ENCODE measurements around the gene RNASE12. TPM values are rescaled to one million over a fixed set of nuclear protein-coding genes. Genes with fewer than 3 reads are reported as not detected.

The RNASE12 gene
- total RNA-seq, 1 donor from 2014 or later = not detected

DNA sequence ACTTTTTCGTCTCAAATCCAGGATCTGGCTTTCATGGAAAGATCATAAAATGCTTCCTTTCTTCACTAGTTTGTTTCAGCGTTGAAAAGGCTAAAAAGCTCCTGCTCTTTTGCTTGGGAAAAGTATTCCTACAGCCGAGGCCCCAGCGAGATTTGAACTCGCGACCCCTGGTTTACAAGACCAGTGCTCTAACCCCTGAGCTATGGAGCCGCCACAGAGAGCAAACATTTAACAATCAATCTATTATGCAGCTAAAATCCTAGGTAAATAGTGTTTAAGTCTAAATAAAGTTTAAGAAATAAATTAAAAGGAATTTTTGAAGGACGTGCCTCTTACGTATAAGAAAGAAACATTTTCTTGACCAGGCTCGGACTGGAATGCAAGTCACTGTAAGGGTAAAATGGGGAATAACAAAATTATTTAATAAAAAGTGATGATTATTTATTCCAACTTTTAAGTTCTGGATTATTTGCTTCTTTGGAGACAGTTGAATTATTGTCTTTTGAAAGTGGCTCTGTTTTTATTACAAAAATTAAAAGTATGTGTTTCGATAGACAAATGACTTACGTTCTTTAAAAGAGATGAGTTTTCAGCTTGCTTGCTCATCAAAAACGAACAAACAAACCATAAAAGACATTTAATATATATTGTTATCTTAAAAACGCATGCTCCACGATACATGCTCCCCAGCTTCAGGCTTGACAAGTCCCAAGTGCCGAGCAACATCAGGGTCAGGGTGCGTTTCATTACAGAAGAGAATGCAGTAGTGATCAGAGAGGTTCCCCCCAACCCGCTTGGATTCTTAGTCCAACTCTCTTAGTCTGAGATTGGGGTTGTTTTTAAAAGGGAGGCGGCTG lies 40.1 kb upstream of the RNASE12 start:
- DNase-seq = peak; percentile 63
- peaks cover 36% of the 10 kb centered on the region for H3K27me3 Mint-ChIP-seq (ENCODE audit: unreplicated experiment)

DNA sequence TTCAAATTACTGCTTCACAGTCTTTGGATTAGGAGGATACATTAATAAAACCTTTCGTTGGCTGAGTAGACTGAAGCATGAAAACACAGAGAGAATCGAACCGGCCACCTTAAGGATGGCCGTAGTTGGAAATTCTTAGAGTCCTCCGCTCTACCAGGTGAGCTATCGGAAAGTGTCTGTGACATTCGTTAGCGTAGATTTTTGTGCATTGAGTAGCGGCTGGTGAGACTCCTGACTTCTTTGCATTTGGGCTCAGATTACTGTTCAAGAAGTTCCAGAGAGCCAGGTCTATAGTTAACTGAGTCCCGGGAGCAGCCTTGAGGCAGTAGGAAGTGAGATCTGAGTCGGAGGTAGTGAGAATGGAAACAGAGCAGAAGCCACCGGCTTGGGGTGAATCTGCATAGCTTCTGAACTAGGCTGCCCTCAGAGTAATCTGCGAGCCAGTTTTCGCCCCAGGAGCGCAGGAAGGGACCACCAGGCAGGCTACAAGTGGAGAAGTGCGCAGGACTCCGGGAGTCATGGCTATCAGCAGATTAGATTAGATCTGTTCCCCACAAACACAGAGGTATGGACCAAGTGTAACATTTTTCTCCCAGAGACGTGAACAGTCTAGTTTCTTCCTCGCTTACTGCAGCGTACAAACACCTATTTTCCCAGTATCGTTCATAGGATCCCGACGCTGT lies 39.3 kb upstream of the RNASE12 start:
- H3K27me3 Mint-ChIP-seq (ENCODE audit: unreplicated experiment) = peaks cover 37% of the 10 kb centered on the region
- peaks cover 5% of the 10 kb centered on the region for H3K36me3 Mint-ChIP-seq (ENCODE audit: unreplicated experiment)
- H3K9me3 Mint-ChIP-seq (ENCODE audit: unreplicated experiment) = peaks cover 27% of the 10 kb centered on the region
- TF ChIP-seq, protein P1, sequence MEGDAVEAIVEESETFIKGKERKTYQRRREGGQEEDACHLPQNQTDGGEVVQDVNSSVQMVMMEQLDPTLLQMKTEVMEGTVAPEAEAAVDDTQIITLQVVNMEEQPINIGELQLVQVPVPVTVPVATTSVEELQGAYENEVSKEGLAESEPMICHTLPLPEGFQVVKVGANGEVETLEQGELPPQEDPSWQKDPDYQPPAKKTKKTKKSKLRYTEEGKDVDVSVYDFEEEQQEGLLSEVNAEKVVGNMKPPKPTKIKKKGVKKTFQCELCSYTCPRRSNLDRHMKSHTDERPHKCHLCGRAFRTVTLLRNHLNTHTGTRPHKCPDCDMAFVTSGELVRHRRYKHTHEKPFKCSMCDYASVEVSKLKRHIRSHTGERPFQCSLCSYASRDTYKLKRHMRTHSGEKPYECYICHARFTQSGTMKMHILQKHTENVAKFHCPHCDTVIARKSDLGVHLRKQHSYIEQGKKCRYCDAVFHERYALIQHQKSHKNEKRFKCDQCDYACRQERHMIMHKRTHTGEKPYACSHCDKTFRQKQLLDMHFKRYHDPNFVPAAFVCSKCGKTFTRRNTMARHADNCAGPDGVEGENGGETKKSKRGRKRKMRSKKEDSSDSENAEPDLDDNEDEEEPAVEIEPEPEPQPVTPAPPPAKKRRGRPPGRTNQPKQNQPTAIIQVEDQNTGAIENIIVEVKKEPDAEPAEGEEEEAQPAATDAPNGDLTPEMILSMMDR (IDR thresholded peaks at IDR 0.05; ENCODE audit: partially characterized antibody, unreplicated experiment) = no peak
- H3K27ac Mint-ChIP-seq (ENCODE audit: unreplicated experiment) = peak overlapping the region; percentile 67
- peaks cover 3% of the 10 kb centered on the region for H3K4me1 Mint-ChIP-seq (ENCODE audit: low read depth, unreplicated experiment)
- H3K4me3 Mint-ChIP-seq (ENCODE audit: unreplicated experiment) = peak overlapping the region; percentile 95
- no peak for DNase-seq

More for the DNA sequence above, 40.1 kb upstream of the RNASE12 start:
- TF ChIP-seq, protein P1 (IDR thresholded peaks at IDR 0.05; ENCODE audit: partially characterized antibody, unreplicated experiment) = no peak
- peak overlapping the region; percentile 95 for H3K4me3 Mint-ChIP-seq (ENCODE audit: unreplicated experiment)
- H3K36me3 Mint-ChIP-seq (ENCODE audit: unreplicated experiment) = peaks cover 5% of the 10 kb centered on the region
- peak overlapping the region; percentile 67 for H3K27ac Mint-ChIP-seq (ENCODE audit: unreplicated experiment)
- H3K4me1 Mint-ChIP-seq (ENCODE audit: low read depth, unreplicated experiment) = peaks cover 3% of the 10 kb centered on the region
- H3K9me3 Mint-ChIP-seq (ENCODE audit: unreplicated experiment) = peaks cover 25% of the 10 kb centered on the region

DNA sequence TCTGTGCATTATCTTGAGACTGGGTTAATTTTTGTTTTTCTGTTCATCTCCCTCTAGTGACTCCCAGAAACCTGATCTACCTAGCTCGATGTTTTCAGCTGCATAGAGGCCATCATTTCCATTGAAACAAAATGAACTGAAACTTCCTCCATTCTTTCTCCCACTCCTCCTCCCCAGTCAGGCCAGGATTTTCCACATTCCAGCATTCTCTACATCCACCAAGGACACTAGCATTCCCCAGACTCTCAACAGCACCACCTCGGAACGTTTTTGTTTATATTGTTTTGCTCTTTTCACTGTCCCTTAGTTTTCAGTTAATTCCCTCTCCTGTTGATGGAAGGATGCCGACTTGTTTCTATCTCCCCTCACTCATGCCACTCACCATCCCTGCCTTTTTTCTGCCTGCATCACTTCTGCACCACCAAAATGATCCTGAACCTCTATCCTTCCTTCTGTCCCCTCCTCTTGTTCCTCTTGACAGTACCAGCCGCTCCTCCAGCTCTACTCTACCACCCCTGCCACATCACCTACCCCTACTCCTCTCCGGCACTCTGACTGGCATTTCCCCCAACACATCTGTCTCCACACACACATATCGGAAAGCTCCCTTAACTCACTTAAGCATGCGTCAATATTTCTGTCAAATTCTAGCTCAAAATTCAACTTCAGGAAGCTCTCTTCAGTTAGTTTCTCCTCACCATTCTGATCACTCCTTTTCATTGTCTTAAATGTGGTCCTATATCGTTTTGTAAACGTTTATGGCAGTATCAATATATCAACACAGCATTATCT lies 37.1 kb upstream of the RNASE12 start:
- Mint-ChIP-seq H3K9me3 (ENCODE audit: unreplicated experiment) (peaks cover 37% of the 10 kb centered on the region), H3K36me3 (ENCODE audit: unreplicated experiment) (peaks cover 9% of the 10 kb centered on the region), H3K4me3 (ENCODE audit: unreplicated experiment) (peak overlapping the region; percentile 16), H3K4me1 (ENCODE audit: low read depth, unreplicated experiment) (peaks cover 6% of the 10 kb centered on the region), H3K27ac (ENCODE audit: unreplicated experiment) (no peak overlapping the region), H3K27me3 (ENCODE audit: unreplicated experiment) (peaks cover 50% of the 10 kb centered on the region)
- DNase-seq = no peak
- TF ChIP-seq, protein P1 (IDR thresholded peaks at IDR 0.05; ENCODE audit: partially characterized antibody, unreplicated experiment) = no peak

DNA sequence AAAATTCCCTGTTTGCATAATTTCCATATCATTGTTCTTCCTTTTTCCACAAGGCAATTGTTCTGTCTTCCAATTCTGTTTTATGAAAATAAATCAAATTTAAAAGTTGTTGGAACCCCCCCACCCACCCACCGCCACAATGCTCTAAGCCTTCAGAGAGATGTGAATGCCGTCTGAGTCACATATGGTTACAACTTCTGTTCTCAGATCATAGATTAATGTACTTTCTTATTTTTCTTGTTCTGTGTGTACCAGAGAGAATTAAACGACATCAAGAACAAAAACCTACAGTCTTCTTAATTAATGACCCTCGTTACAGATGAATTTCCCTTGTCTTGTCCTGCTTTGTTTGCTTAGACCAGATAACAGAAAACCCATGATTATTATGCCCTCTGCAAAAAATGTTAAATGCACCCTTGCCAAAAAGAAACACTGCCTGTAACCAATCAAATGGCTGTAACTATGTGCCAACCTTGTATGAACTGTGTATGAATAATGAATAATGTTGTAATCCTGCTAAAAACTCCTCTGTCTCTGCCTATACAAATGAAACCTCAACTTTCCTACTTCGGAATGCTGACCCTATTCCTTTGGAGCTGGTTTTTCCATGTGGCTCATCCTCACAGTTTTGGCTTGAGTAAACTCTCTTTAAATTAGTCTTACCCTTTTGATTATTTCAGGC lies 36.3 kb upstream of the RNASE12 start:
- H3K4me1 Mint-ChIP-seq (ENCODE audit: low read depth, unreplicated experiment) = peaks cover 8% of the 10 kb centered on the region
- no peak overlapping the region for H3K27ac Mint-ChIP-seq (ENCODE audit: unreplicated experiment)
- H3K9me3 Mint-ChIP-seq (ENCODE audit: unreplicated experiment) = peaks cover 32% of the 10 kb centered on the region
- peaks cover 42% of the 10 kb centered on the region for H3K27me3 Mint-ChIP-seq (ENCODE audit: unreplicated experiment)
- TF ChIP-seq, protein P1 (IDR thresholded peaks at IDR 0.05; ENCODE audit: partially characterized antibody, unreplicated experiment) = no peak
- peaks cover 9% of the 10 kb centered on the region for H3K36me3 Mint-ChIP-seq (ENCODE audit: unreplicated experiment)
- DNase-seq = no peak
- peak overlapping the region; percentile 27 for H3K4me3 Mint-ChIP-seq (ENCODE audit: unreplicated experiment)

Measured in glutamatergic neuron (in vitro differentiated cells).